ENCODE data around the gene C17orf107.
"Not testable (repeated sequence)": the region's sequence is repeated elsewhere in the genome, so short reads cannot be mapped to it uniquely, and the experiment has no call there.

C17orf107 gene

GRCh38 chr17:4899341-4900230, at the start of gene C17orf107:
Gene C17orf107 (plus strand): TSS chr17:4899536. CDS start chr17:4899763, 227 bp downstream.
- FAIRE-seq, result no peak

- no peak for FAIRE-seq
These were observed 49.1 kb upstream of the C17orf107 start for GRCh38 chr17:4850246-4850645.

- FAIRE-seq, result no peak
These were observed 48.3 kb upstream of the C17orf107 start for GRCh38 chr17:4851084-4851483.

GRCh38 chr17:4852567-4853207, 46.6 kb upstream of the C17orf107 start:
- FAIRE-seq, result no peak

- no peak for FAIRE-seq
These were observed 46.1 kb upstream of the C17orf107 start for GRCh38 chr17:4853208-4853671.

GRCh38 chr17:4854111-4854681, 45.1 kb upstream of the C17orf107 start:
- FAIRE-seq, result no peak

GRCh38 chr17:4856271-4856936, 42.9 kb upstream of the C17orf107 start:
- FAIRE-seq, result no peak

- FAIRE-seq, result no peak
These were observed 42.4 kb upstream of the C17orf107 start for GRCh38 chr17:4856937-4857314.

- FAIRE-seq, result not testable (repeated sequence)
These were observed 42.0 kb upstream of the C17orf107 start for GRCh38 chr17:4857347-4857746.

- no peak for FAIRE-seq
These were observed 41.1 kb upstream of the C17orf107 start for GRCh38 chr17:4858068-4858881.

- FAIRE-seq, result no peak
These were observed 40.5 kb upstream of the C17orf107 start for GRCh38 chr17:4858882-4859260.

GRCh38 chr17:4859816-4860625, 39.3 kb upstream of the C17orf107 start:
- FAIRE-seq, result no peak

- no peak for FAIRE-seq
These were observed 38.7 kb upstream of the C17orf107 start for GRCh38 chr17:4860651-4861050.

GRCh38 chr17:4861052-4861451, 38.3 kb upstream of the C17orf107 start:
- no peak for FAIRE-seq

- no peak for FAIRE-seq
These were observed 36.6 kb upstream of the C17orf107 start for GRCh38 chr17:4862720-4863119.

- FAIRE-seq, result no peak
These were observed 36.0 kb upstream of the C17orf107 start for GRCh38 chr17:4863321-4863720.

GRCh38 chr17:4867535-4867934, 31.8 kb upstream of the C17orf107 start:
- not testable (repeated sequence) for FAIRE-seq

- FAIRE-seq, result not testable (repeated sequence)
These were observed 30.0 kb upstream of the C17orf107 start for GRCh38 chr17:4869058-4869998.

GRCh38 chr17:4870855-4871254, 28.5 kb upstream of the C17orf107 start:
- no peak for FAIRE-seq

- no peak for FAIRE-seq
These were observed 26.6 kb upstream of the C17orf107 start for GRCh38 chr17:4872786-4873185.

Measured in G401.6 (cell line).